HEK293 (cell line): ENCODE data around the gene C19orf73.
A peak's percentile ranks its signal among the peaks of the same experiment; 100 is the strongest.

Experiments used
- BCL11A ChIP-seq: fragments of 450-650 bp; formaldehyde crosslinking; IDR thresholded peaks from 2 replicates; pipeline ENCODE4 v1.5.1; 2016; ENCODE audit warnings: low read depth, missing biosample characterization, missing genetic modification characterization
- EGR2 ChIP-seq: fragments of 450-650 bp; formaldehyde crosslinking; IDR thresholded peaks from 2 replicates; pipeline ENCODE4 v1.5.1; 2016; ENCODE audit warnings: low read depth, missing biosample characterization, missing genetic modification characterization
- FEZF1 ChIP-seq: fragments of 450-650 bp; formaldehyde crosslinking; IDR thresholded peaks from 2 replicates; pipeline ENCODE4 v1.5.1; 2016; ENCODE audit warnings: missing biosample characterization, missing genetic modification characterization
- KLF8 ChIP-seq: fragments of 450-650 bp; formaldehyde crosslinking; IDR thresholded peaks from 2 replicates; pipeline ENCODE4 v1.5.1; 2016; ENCODE audit warnings: missing biosample characterization, missing genetic modification characterization
- SCRT2 ChIP-seq: fragments of 450-650 bp; formaldehyde crosslinking; IDR thresholded peaks from 2 replicates; pipeline ENCODE4 v1.5.1; 2016; ENCODE audit warnings: missing biosample characterization, missing genetic modification characterization
- SP7 ChIP-seq: fragments of 450-650 bp; formaldehyde crosslinking; IDR thresholded peaks from 2 replicates; pipeline ENCODE4 v1.5.1; 2016; ENCODE audit warnings: missing biosample characterization, missing genetic modification characterization
- TSHZ1 ChIP-seq: fragments of 450-650 bp; formaldehyde crosslinking; IDR thresholded peaks from 2 replicates; pipeline ENCODE4 v1.5.1; 2016; ENCODE audit warnings: missing biosample characterization, missing genetic modification characterization, borderline replicate concordance
- ZBTB1 ChIP-seq: fragments of 450-650 bp; formaldehyde crosslinking; IDR thresholded peaks from 2 replicates; pipeline ENCODE4 v1.5.1; 2016; ENCODE audit warnings: missing biosample characterization, missing genetic modification characterization
- ZBTB48 ChIP-seq: fragments of 450-650 bp; formaldehyde crosslinking; IDR thresholded peaks from 2 replicates; pipeline ENCODE4 v1.5.1; 2016; ENCODE audit warnings: missing biosample characterization, missing genetic modification characterization
- ZNF146 ChIP-seq: fragments of 450-650 bp; formaldehyde crosslinking; IDR thresholded peaks from 2 replicates; pipeline ENCODE4 v1.5.1; 2016; ENCODE audit warnings: missing biosample characterization, missing genetic modification characterization
- ZNF148 ChIP-seq: fragments of 450-650 bp; formaldehyde crosslinking; IDR thresholded peaks from 2 replicates; pipeline ENCODE4 v1.5.0; 2017; ENCODE audit warnings: missing biosample characterization, missing genetic modification characterization, borderline replicate concordance
- ZNF175 ChIP-seq: fragments of 450-650 bp; formaldehyde crosslinking; IDR thresholded peaks from 2 replicates; pipeline ENCODE4 v1.5.1; 2016; ENCODE audit warnings: missing biosample characterization, missing genetic modification characterization
- ZNF391 ChIP-seq: fragments of 450-650 bp; formaldehyde crosslinking; IDR thresholded peaks from 2 replicates; pipeline ENCODE4 v1.5.1; 2016; ENCODE audit warnings: low read depth, missing biosample characterization, missing genetic modification characterization, borderline replicate concordance
- ZNF449 ChIP-seq: fragments of 450-650 bp; formaldehyde crosslinking; IDR thresholded peaks from 2 replicates; pipeline ENCODE4 v1.5.1; 2017; ENCODE audit warnings: missing biosample characterization, mild to moderate bottlenecking, missing genetic modification characterization, moderate library complexity
- ZNF48 ChIP-seq: fragments of 450-650 bp; formaldehyde crosslinking; IDR thresholded peaks from 2 replicates; pipeline ENCODE4 v1.5.1; 2016; ENCODE audit warnings: missing biosample characterization, missing genetic modification characterization
- ZNF501 ChIP-seq: fragments of 450-650 bp; formaldehyde crosslinking; IDR thresholded peaks from 2 replicates; pipeline ENCODE4 v1.5.1; 2016; ENCODE audit warnings: missing biosample characterization, missing genetic modification characterization
- ZNF529 ChIP-seq: fragments of 450-650 bp; formaldehyde crosslinking; IDR thresholded peaks from 2 replicates; pipeline ENCODE4 v1.5.1; 2017; ENCODE audit warnings: missing genetic modification characterization, missing biosample characterization; ENCODE audit not compliant: insufficient replicate concordance
- ZNF530 ChIP-seq: fragments of 450-650 bp; formaldehyde crosslinking; IDR thresholded peaks from 2 replicates; pipeline ENCODE4 v1.5.1; 2016; ENCODE audit warnings: low read depth, missing biosample characterization, missing genetic modification characterization
- ZNF664 ChIP-seq: fragments of 450-650 bp; formaldehyde crosslinking; IDR thresholded peaks from 2 replicates; pipeline ENCODE4 v1.5.1; 2016; ENCODE audit warnings: missing biosample characterization, missing genetic modification characterization
- ZNF677 ChIP-seq: fragments of 450-650 bp; IDR thresholded peaks from 2 replicates; pipeline ENCODE4 v1.5.0; 2018; ENCODE audit warnings: missing biosample characterization, mild to moderate bottlenecking, missing genetic modification characterization, moderate library complexity
- ZNF692 ChIP-seq: fragments of 450-650 bp; formaldehyde crosslinking; IDR thresholded peaks from 2 replicates; pipeline ENCODE4 v1.5.1; 2016; ENCODE audit warnings: missing biosample characterization, missing genetic modification characterization
- ZNF701 ChIP-seq: fragments of 450-650 bp; formaldehyde crosslinking; IDR thresholded peaks from 2 replicates; pipeline ENCODE4 v1.5.1; 2016; ENCODE audit warnings: missing biosample characterization, missing genetic modification characterization
- ZNF768 ChIP-seq: fragments of 450-650 bp; formaldehyde crosslinking; IDR thresholded peaks from 2 replicates; pipeline ENCODE4 v1.5.1; 2018; ENCODE audit warnings: missing biosample characterization, mild to moderate bottlenecking, missing genetic modification characterization
- ZNF792 ChIP-seq: fragments of 450-650 bp; formaldehyde crosslinking; IDR thresholded peaks from 2 replicates; pipeline ENCODE4 v1.5.1; 2016; ENCODE audit warnings: missing biosample characterization, missing genetic modification characterization
- ZXDB ChIP-seq: fragments of 450-650 bp; formaldehyde crosslinking; IDR thresholded peaks from 2 replicates; pipeline ENCODE4 v1.5.1; 2016; ENCODE audit warnings: missing biosample characterization, missing genetic modification characterization
- TF ChIP-seq, protein P1 (sequence below): fragments of 450-650 bp; IDR thresholded peaks from 2 replicates; pipeline ENCODE4 v1.5.1; 2018; ENCODE audit warnings: missing biosample characterization, mild to moderate bottlenecking, missing genetic modification characterization
- TF ChIP-seq, protein P2 (sequence below): fragments of 450-650 bp; formaldehyde crosslinking; IDR thresholded peaks from 2 replicates; pipeline ENCODE4 v1.5.1; 2016; ENCODE audit warnings: missing biosample characterization, missing genetic modification characterization

Gene C19orf73

DNA sequence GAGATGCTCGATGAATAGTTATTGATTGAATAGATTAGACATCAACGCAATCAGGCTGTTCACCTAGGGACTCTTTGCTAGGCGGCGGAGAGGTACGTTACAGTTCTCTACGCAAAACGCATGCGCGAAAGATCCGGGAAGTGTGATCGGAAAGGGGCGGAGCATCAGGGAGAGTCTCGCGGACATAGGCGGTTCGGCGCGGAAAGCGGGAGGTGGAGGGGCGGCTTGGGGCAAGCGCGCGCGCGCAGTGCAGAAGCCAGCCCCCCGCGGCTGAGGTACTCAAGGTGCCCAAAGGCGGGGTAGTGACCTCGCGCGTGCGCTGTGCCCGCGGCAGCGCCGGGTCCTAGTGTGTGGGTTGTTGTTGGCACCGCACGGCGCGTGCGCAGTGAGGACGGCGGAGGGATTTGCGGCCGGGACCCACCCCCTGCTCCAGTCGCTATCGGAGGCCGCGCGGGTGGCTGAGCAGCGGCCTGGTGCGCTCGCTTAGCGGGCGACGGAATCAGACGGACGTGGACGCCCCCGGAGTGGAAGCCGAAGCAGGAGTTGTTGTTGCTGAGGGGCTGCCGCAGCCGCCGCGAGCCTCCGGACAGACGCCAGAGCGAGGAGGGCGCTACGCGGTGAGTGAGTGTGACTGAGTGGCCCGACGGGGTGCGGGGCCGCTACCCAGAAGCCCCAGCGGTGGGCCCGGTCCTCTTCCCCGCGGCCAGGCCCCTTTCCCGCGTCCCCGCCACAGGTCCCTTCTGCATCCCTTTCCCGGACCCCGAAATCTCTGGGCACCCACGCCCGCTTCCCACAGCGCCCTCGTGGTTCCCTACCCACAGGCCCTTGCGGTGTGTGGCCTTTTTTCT, 33.7 kb downstream of the C19orf73 start, which contains the start of gene SNRNP70 (continued):
- TF ChIP-seq TSHZ1 (no peak), ZBTB48 (peak; percentile 80; the same call in 1 of the 2 replicates), ZNF501 (peak; percentile 82), BCL11A (tag by site-specific recombination) (0 out of 2 replicates have a peak, but pooled peaks have one; percentile 10), ZNF48 (tag by site-specific recombination) (no peak), ZNF449 (tag by site-specific recombination) (peak; percentile 62; the same call in 1 of the 2 replicates), SP7 (peak; percentile 75), ZNF529 (no peak), SCRT2 (tag by site-specific recombination) (peak; percentile 82), ZBTB1 (tag by site-specific recombination) (0 out of 2 replicates have a peak, but pooled peaks have one; percentile 18), FEZF1 (tag by site-specific recombination) (peak; percentile 44), ZNF391 (tag by site-specific recombination) (peak; percentile 83; the same call in 1 of the 2 replicates), ZNF677 (tag by site-specific recombination) (no peak), ZXDB (tag by site-specific recombination) (peak; percentile 99), ZNF692 (tag by site-specific recombination) (peak; percentile 99), ZNF146 (tag by site-specific recombination) (peak; percentile 62; the same call in 1 of the 2 replicates), ZNF701 (no peak), ZNF792 (peak; percentile 90; the same call in 1 of the 2 replicates), ZNF664 (tag by site-specific recombination) (peak; percentile 14; the same call in 1 of the 2 replicates), KLF8 (tag by site-specific recombination) (peak; percentile 87), ZNF530 (no peak), EGR2 (tag by site-specific recombination) (peak; percentile 76), ZNF768 (tag by site-specific recombination) (no peak; the same call in 1 of the 2 replicates), ZNF148 (tag by site-specific recombination) (peak; percentile 28; the same call in 1 of the 2 replicates), ZNF175 (tag by site-specific recombination) (no peak)
- TF ChIP-seq, protein P1, sequence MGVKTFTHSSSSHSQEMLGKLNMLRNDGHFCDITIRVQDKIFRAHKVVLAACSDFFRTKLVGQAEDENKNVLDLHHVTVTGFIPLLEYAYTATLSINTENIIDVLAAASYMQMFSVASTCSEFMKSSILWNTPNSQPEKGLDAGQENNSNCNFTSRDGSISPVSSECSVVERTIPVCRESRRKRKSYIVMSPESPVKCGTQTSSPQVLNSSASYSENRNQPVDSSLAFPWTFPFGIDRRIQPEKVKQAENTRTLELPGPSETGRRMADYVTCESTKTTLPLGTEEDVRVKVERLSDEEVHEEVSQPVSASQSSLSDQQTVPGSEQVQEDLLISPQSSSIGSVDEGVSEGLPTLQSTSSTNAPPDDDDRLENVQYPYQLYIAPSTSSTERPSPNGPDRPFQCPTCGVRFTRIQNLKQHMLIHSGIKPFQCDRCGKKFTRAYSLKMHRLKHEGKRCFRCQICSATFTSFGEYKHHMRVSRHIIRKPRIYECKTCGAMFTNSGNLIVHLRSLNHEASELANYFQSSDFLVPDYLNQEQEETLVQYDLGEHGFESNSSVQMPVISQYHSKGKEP (tag by site-specific recombination), result no peak
- TF ChIP-seq, protein P2, sequence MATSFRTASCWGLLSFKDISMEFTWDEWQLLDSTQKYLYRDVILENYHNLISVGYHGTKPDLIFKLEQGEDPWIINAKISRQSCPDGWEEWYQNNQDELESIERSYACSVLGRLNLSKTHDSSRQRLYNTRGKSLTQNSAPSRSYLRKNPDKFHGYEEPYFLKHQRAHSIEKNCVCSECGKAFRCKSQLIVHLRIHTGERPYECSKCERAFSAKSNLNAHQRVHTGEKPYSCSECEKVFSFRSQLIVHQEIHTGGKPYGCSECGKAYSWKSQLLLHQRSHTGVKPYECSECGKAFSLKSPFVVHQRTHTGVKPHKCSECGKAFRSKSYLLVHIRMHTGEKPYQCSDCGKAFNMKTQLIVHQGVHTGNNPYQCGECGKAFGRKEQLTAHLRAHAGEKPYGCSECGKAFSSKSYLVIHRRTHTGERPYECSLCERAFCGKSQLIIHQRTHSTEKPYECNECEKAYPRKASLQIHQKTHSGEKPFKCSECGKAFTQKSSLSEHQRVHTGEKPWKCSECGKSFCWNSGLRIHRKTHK, result no peak
